ENCODE data around the gene SPIRE2. TPM values are rescaled to one million over a fixed set of nuclear protein-coding genes. Genes with fewer than 3 reads are reported as not detected.

Gene SPIRE2
- total and polyA plus RNA-seq, 2 of the 4 experiments (the other 2 are of a cell fraction), result 0.72 to 1.9 TPM

DNA sequence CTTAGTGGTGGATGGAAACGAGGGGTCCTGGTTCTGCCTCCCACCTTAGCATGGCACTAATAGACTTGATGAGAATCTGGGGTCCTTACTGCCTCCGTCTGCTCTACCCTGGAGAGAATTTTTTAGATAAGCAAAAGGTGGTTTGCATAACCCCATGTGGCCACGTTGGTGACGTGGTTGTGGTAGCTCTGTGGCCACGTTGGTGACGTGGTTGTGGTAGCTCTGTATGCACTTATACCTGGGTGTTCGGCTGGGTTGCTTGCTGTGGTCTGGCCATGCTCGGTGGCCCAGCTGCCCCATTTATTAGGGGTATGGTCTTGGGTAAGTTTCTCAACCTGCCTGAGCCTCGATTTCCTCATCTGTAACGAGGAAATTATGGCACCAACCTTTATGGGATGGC, 13.0 kb downstream of the SPIRE2 start:
- H3K4ac ChIP-seq (ENCODE audit: low read depth, low read length), result no peak overlapping the region
- no peak overlapping the region for H3K4me2 ChIP-seq (ENCODE audit: low read depth, low read length)
- no peak overlapping the region for H2BK15ac ChIP-seq (ENCODE audit: low read depth, low read length)
- no peak overlapping the region for H3K4me3 ChIP-seq (ENCODE audit: insufficient read depth, low read depth, low read length)
- POLR2A ChIA-PET (ENCODE audit: unreplicated experiment), result no interaction called here
- 89% methylated on average over 5 of the region's 10 CpGs; no CpG with 5 or more reads in 1 of the 2 experiments for WGBS, 2 experiments (ENCODE audit: extremely low coverage in 2 of 2, insufficient read length in 1 of 2)
- no peaks in the 10 kb centered on the region for H3K9me3 ChIP-seq (ENCODE audit: control insufficient read depth, insufficient read depth, low read length)
- no peak overlapping the region for H4K8ac ChIP-seq (ENCODE audit: low read depth in 2 of 2, low read length in 2 of 2)
- no peak overlapping the region for H2BK5ac ChIP-seq (ENCODE audit: low read depth, low read length, poor library complexity, severe bottlenecking)
- intact Hi-C loops (cut with micrococcal nuclease) (no loop called here), in situ Hi-C loops (cut with MboI; ENCODE audit: low sequenced_read_pairs) (no loop called here), dilution Hi-C loops (cut with HindIII; ENCODE audit: low sequenced_read_pairs, unreplicated experiment) (no loop called here)
- no peak for ATAC-seq (ENCODE audit: low read depth)
- no peak overlapping the region for H2AK5ac ChIP-seq (ENCODE audit: low read depth, low read length)
- no peak overlapping the region for H3K23ac ChIP-seq (ENCODE audit: low read depth, low read length)
- no peak overlapping the region; the same call in 1 of the 2 replicates for H3K56ac ChIP-seq (ENCODE audit: extremely low read depth, insufficient read depth, low read length)
- H2BK120ac ChIP-seq (ENCODE audit: low read depth, low read length), result no peak overlapping the region
- peaks cover 6% of the 10 kb centered on the region; the same call in 1 of the 2 replicates for H3K9me1 ChIP-seq (ENCODE audit: insufficient read depth, low read length)
- H3K18ac ChIP-seq (ENCODE audit: low read depth, low read length), result no peak overlapping the region
- no peak overlapping the region for H3K9ac ChIP-seq (ENCODE audit: low read depth, low read length)
- no peak overlapping the region for H2AK9ac ChIP-seq (replicated peaks; ENCODE audit: low read depth, low read length, poor library complexity)
- 0 out of 4 replicates have a peak, but pooled peaks cover 0 to 3% of the 10 kb centered on the region in 2 experiments for H3K79me1 ChIP-seq (ENCODE audit: low read depth in 1 of 2, low read length in 2 of 2)
- TF ChIP-seq MAFK (IDR thresholded peaks at IDR 0.05; ENCODE audit: low read depth, low read length) (no peak), BHLHE40 (IDR thresholded peaks at IDR 0.05; ENCODE audit: low read depth, low read length) (no peak), SMC3 (IDR thresholded peaks at IDR 0.05; ENCODE audit: low read depth, low read length) (no peak), FOS (IDR thresholded peaks at IDR 0.05; ENCODE audit: low read depth, low read length) (no peak), CTCF (conservative IDR thresholded peaks at IDR 0.05; ENCODE audit: low read depth, low read length) (no peak), USF2 (IDR thresholded peaks at IDR 0.05; ENCODE audit: low read depth, low read length) (no peak), RCOR1 (IDR thresholded peaks at IDR 0.05; ENCODE audit: insufficient replicate concordance, low read length) (no peak), POLR2A (IDR thresholded peaks at IDR 0.05; ENCODE audit: low read depth, low read length) (no peak)
- H3K27me3 ChIP-seq (ENCODE audit: control insufficient read depth, insufficient read depth, low read length), result no peaks in the 10 kb centered on the region
- CTCF ChIA-PET, result no interaction called here
- no peak overlapping the region for H4K5ac ChIP-seq (ENCODE audit: low read depth, low read length)
- no TSS peak for BruUV-seq (replicated peaks)
- no peak overlapping the region for H2AFZ ChIP-seq (replicated peaks; ENCODE audit: low read length, poor library complexity)
- no peak overlapping the region for H3K27ac ChIP-seq (ENCODE audit: insufficient read depth, low read length)
- H2BK20ac ChIP-seq (ENCODE audit: low read depth, low read length), result no peak overlapping the region
- no peak overlapping the region for H3K14ac ChIP-seq (replicated peaks; ENCODE audit: low read depth, low read length)
- DNase-seq, result no peak
- no peaks in the 10 kb centered on the region for H3K36me3 ChIP-seq (ENCODE audit: control insufficient read depth, insufficient read depth, low read length)
- H3K4me1 ChIP-seq (ENCODE audit: control insufficient read depth, insufficient read depth, low read length), result peaks cover 10% of the 10 kb centered on the region; the same call in 1 of the 2 replicates
- no peak overlapping the region for H4K91ac ChIP-seq (ENCODE audit: insufficient read depth, low read depth, low read length)
- H4K20me1 ChIP-seq (ENCODE audit: insufficient read depth, low read length), result no peaks in the 10 kb centered on the region

All from IMR-90 (cell line).